HepG2 (cell line): ENCODE results near the gene NR5A2. TPM values are rescaled to one million over a fixed set of nuclear protein-coding genes. Genes with fewer than 3 reads are reported as not detected.
A peak's percentile ranks its signal among the peaks of the same experiment; 100 is the strongest.

Source experiments
- ATAC-seq: fragments of 200-7000 bp; cut with Tn5 transposase; 3 replicates; pipeline ENCODE4 v1.9.1; 2020; ENCODE audit warnings: mild to moderate bottlenecking, moderate library complexity
- BruUV-seq: library from RNA; stranded (reverse); fragments of 400-500 nt; replicated peaks from 2 replicates; lab custom pipeline; 2021; lab: Mats Ljungman, UMichigan
- CTCF ChIA-PET: fragments of 300-600 bp; formaldehyde crosslinking; extraction: SDS; loops from one replicate; lab custom pipeline; 2021; ENCODE audit warnings: low total read pairs, inconsistent platforms, low intra/inter-chr PET ratio; lab: Yijun Ruan, JAX
- POLR2A ChIA-PET: fragments of 350-600 bp; sonication (Branson Sonifier 250); formaldehyde crosslinking; loops from one replicate; lab custom pipeline; 2020; ENCODE audit warnings: antibody characterized with exemption, inconsistent platforms; lab: Yijun Ruan, JAX
- DNase-seq: peaks from one replicate; pipeline ENCODE4 v3.0.0-alpha.2; 2015; ENCODE audit warnings: low spot score
- FAIRE-seq: peaks from 3 replicates; lab custom pipeline; 2011; peaks lifted over from hg19 to GRCh38; lab: Jason Lieb, UNC
- H2AFZ ChIP-seq: one replicate; pipeline ENCODE4 v1.6.1; 2011; ENCODE audit warnings: low read length, inconsistent platforms
- H3K27ac ChIP-seq: fragments of 300-600 bp; 3 replicates; pipeline ENCODE4 v1.8.0; 2011; ENCODE audit warnings: mixed run types, mild to moderate bottlenecking, mixed read lengths, low read length, inconsistent platforms; ENCODE audit not compliant: insufficient read depth; ENCODE audit errors: extremely low read length
- H3K27me3 ChIP-seq, 2 experiments: fragments of 200-600 bp in 1 of 2; 2 replicates in 1 of 2; 3 replicates in 1 of 2; pipeline versions ENCODE4 v1.6.0 to v1.8.0; 2011; ENCODE audit warnings: low read length in 2 of 2, mild to moderate bottlenecking in 2 of 2, moderate library complexity in 2 of 2, inconsistent platforms in 1 of 2; ENCODE audit not compliant: insufficient read depth in 2 of 2, control insufficient read depth in 1 of 2
- H3K36me3 ChIP-seq, 2 experiments: fragments of 200-600 bp in 1 of 2; replicated peaks in 1 of 2; 2 replicates in 1 of 2; 3 replicates in 1 of 2; pipeline versions ENCODE4 v1.5.1 to v1.8.0; 2011; ENCODE audit warnings: low read length in 2 of 2, inconsistent platforms in 1 of 2; ENCODE audit not compliant: insufficient read depth in 2 of 2, control insufficient read depth in 1 of 2
- H3K4me1 ChIP-seq: 2 replicates; pipeline ENCODE4 v1.5.1; 2012; ENCODE audit warnings: low read length, inconsistent platforms; ENCODE audit not compliant: insufficient read depth
- H3K4me2 ChIP-seq: 2 replicates; pipeline ENCODE4 v1.6.0; 2011; ENCODE audit warnings: low read depth, low read length, inconsistent platforms
- H3K4me3 ChIP-seq, 3 experiments: fragments of 200-600 bp in 1 of 3; sonication (generic), shearing (Covaris generic) in 1 of 3; replicated peaks in 1 of 3; 2 replicates each; pipeline ENCODE4 v1.5.1; 2011 to 2016; ENCODE audit warnings: low read length in 3 of 3, inconsistent platforms in 2 of 3, low read depth in 2 of 3, mild to moderate bottlenecking in 2 of 3, control low read depth in 1 of 3, mixed read lengths in 1 of 3; ENCODE audit not compliant: insufficient read depth in 1 of 3
- H3K79me2 ChIP-seq: one replicate; pipeline ENCODE4 v1.6.1; 2011; ENCODE audit warnings: low read length, inconsistent platforms; ENCODE audit not compliant: insufficient read depth
- H3K9ac ChIP-seq: 2 replicates; pipeline ENCODE4 v1.6.0; 2011; ENCODE audit warnings: mild to moderate bottlenecking, low read depth, low read length, inconsistent platforms; ENCODE audit not compliant: insufficient read depth
- H3K9me3 ChIP-seq: 2 replicates; pipeline ENCODE4 v1.5.1; 2012; ENCODE audit warnings: mild to moderate bottlenecking, low read length
- H4K20me1 ChIP-seq: 2 replicates; pipeline ENCODE4 v1.6.0; 2011; ENCODE audit warnings: inconsistent platforms, mild to moderate bottlenecking, low read length, moderate library complexity; ENCODE audit not compliant: insufficient read depth
- ATF5 ChIP-seq: sonication (generic); formaldehyde crosslinking; IDR thresholded peaks from 2 replicates; pipeline ENCODE4 v1.4.0; 2020; ENCODE audit warnings: mild to moderate bottlenecking, low read depth, missing genetic modification reagents
- EEA1 ChIP-seq: sonication (generic); formaldehyde crosslinking; IDR thresholded peaks from 2 replicates; pipeline ENCODE4 v1.5.1; 2020; ENCODE audit warnings: mild to moderate bottlenecking, missing genetic modification reagents, borderline replicate concordance
- KLF12 ChIP-seq: sonication (generic); formaldehyde crosslinking; IDR thresholded peaks from 2 replicates; pipeline ENCODE4 v1.4.0; 2020; ENCODE audit warnings: missing genetic modification reagents, borderline replicate concordance
- ZNF558 ChIP-seq: sonication (generic); formaldehyde crosslinking; IDR thresholded peaks from 2 replicates; pipeline ENCODE4 v1.9.0; 2022; ENCODE audit warnings: mild to moderate bottlenecking, missing genetic modification reagents, borderline replicate concordance
- ZNF777 ChIP-seq: sonication (generic); formaldehyde crosslinking; IDR thresholded peaks from 2 replicates; pipeline ENCODE4 v1.4.0; 2020; ENCODE audit warnings: missing genetic modification reagents
- ZNF788 ChIP-seq: sonication (generic); formaldehyde crosslinking; IDR thresholded peaks from 2 replicates; pipeline ENCODE4 v1.5.0; 2020; ENCODE audit warnings: mild to moderate bottlenecking, missing genetic modification reagents, borderline replicate concordance
- WGBS: methylation state at CpG from one replicate; pipeline ENCODE4 v1.1.6; 2017; ENCODE audit warnings: low lambda C conversion rate; 5-methylcytosine and 5-hydroxymethylcytosine counted together
- in situ Hi-C: cut with HindIII; loops from 2 replicates; pipeline ENCODE4 v1.10.0; 2017; ENCODE audit warnings: low pct_unique_long_range_greater_than_20kb; ENCODE audit not compliant: extremely low pct_ligation_motif_present
- intact Hi-C: fragments of 100-400 bp; cut with micrococcal nuclease; formaldehyde crosslinking; loops from one replicate; pipeline ENCODE4 v1.10.0; 2022; ENCODE audit not compliant: unreplicated experiment
- polyA plus RNA-seq, 8 experiments: library from polyadenylated mRNA; depleted of rRNA in 3 of 8; stranded (reverse) in 7 of 8; unstranded in 1 of 8; fragments of >200 nt; fragmentation: Illumina TruSeq in 4 of 8; extraction: Trizol in 4 of 8; gene quantifications; 2 replicates each; pipeline versions ENCODE4 v1.2.1 to v1.2.3, GENCODE V29; 2011 to 2016; ENCODE audit warnings: low read depth in 4 of 8, missing spikeins in 1 of 8, mixed read lengths in 1 of 8; ENCODE audit not compliant: insufficient read depth in 1 of 8
- total RNA-seq, 5 experiments: library from RNA; depleted of rRNA; stranded (reverse); fragments of >200 nt; fragmentation: Illumina TruSeq; extraction: Trizol; gene quantifications; 2 replicates each; pipeline ENCODE4 v1.2.3, GENCODE V29; 2016; ENCODE audit warnings: low read depth in 1 of 5
- TF ChIP-seq, protein P1 (sequence below): sonication (generic); formaldehyde crosslinking; IDR thresholded peaks from 2 replicates; pipeline ENCODE4 v1.4.0; 2020; ENCODE audit warnings: missing genetic modification reagents

Gene NR5A2
- total and polyA plus RNA-seq, 2 of the 13 experiments (the other 11 are each of a cell fraction or from before 2014, with no cell fraction given), result 0.24 to 2.8 TPM

- TF ChIP-seq, protein P1, sequence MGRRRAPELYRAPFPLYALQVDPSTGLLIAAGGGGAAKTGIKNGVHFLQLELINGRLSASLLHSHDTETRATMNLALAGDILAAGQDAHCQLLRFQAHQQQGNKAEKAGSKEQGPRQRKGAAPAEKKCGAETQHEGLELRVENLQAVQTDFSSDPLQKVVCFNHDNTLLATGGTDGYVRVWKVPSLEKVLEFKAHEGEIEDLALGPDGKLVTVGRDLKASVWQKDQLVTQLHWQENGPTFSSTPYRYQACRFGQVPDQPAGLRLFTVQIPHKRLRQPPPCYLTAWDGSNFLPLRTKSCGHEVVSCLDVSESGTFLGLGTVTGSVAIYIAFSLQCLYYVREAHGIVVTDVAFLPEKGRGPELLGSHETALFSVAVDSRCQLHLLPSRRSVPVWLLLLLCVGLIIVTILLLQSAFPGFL, result no peak
- TF ChIP-seq ATF5 (CRISPR knock-in tag) (no peak), ZNF788 (CRISPR knock-in tag) (peak; percentile 67; the same call in 1 of the 2 replicates), EEA1 (CRISPR knock-in tag) (no peak), ZNF558 (CRISPR knock-in tag) (no peak)
Observed at GRCh38 chr1:200040481-200041138, 13.1 kb downstream of the NR5A2 start (continued).

DNA sequence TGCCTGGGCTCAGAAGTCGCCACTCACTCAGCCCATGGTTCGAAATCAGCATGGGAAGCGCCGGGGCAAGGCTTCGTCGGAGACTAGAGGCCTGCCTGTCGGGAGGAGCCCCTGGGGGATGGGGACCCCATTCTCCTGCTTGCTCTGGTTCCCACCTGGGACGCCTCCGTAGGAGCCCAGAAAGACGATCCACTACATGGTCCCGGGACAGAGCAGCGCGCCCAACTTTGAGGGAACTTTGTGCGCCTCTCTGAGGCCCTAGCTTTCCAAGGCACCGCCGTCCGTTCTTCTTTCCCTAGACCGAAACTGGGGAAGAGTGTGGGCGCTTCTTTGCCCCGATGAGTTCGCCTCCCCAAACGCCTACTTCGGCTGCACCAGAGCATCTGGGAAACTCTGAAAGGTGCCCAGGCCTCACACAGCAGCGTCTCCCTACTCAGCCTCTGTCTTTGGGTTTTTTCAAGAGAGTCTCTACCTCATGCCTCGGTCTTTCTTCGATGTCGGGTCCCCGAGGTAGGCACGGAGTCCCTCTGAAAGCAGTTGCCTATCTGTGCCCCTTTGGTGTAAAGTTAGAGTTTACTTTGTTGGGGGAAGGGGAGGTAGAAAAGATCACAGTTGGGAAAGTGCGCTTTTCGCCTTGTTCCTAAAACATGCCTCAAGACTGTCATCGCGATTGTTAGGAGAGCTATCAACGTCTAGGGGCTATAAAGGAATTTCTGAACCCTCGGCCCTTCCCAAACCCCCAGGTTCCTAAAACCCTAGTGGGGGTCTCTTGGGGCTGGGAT lies 14.0 kb downstream of the NR5A2 start:
- 2% methylated on average over 19 of the region's 35 CpGs for WGBS
- 0 out of 2 replicates have a peak, but pooled peaks have one; percentile 46 for TF ChIP-seq KLF12 (CRISPR knock-in tag)
- no peak; the same call in none of the 2 replicates for TF ChIP-seq ZNF777
- ChIA-PET POLR2A (no interaction called here), CTCF (no interaction called here)
- 0 out of 2 replicates have a peak overlapping the region, but pooled peaks have one; percentile 0 for H3K9ac ChIP-seq
- no peak for FAIRE-seq
- H2AFZ ChIP-seq, result no peak overlapping the region
- no peak overlapping the region for H3K27ac ChIP-seq
- no peaks in the 10 kb centered on the region; the same call in 1 of the 2 replicates for H4K20me1 ChIP-seq
- BruUV-seq, result no TSS peak
- peak; percentile 8 for ATAC-seq
- no peaks in the 10 kb centered on the region for H3K79me2 ChIP-seq
- intact Hi-C loops (loop anchor here (10.0 kb wide), 1 partner anchor 87 kb away; no protein-coding TSS in a partner anchor), in situ Hi-C loops (no loop called here)
- H3K9me3 ChIP-seq, result no peaks in the 10 kb centered on the region
- peaks cover 13 to 70% of the 10 kb centered on the region in 2 experiments for H3K27me3 ChIP-seq
- H3K4me2 ChIP-seq, result peak overlapping the region; percentile 84
- DNase-seq, result no peak
- peak overlapping the region in 2 of 3 experiments; percentile 51 to 64; a peak in 1 of 6 replicates for H3K4me3 ChIP-seq
- H3K4me1 ChIP-seq, result peaks cover 47% of the 10 kb centered on the region
- no peaks in the 10 kb centered on the region for H3K36me3 ChIP-seq
